GM19239 (cell line): ENCODE measurements around the gene STIMATE.

Source experiments
- DNase-seq: peaks from one replicate; pipeline ENCODE4 v3.0.0; 2011; ENCODE audit warnings: low spot score; ENCODE audit not compliant: insufficient read length
- FAIRE-seq: peaks from 2 replicates; lab custom pipeline; 2011; peaks lifted over from hg19 to GRCh38; lab: Jason Lieb, UNC

STIMATE gene

DNA sequence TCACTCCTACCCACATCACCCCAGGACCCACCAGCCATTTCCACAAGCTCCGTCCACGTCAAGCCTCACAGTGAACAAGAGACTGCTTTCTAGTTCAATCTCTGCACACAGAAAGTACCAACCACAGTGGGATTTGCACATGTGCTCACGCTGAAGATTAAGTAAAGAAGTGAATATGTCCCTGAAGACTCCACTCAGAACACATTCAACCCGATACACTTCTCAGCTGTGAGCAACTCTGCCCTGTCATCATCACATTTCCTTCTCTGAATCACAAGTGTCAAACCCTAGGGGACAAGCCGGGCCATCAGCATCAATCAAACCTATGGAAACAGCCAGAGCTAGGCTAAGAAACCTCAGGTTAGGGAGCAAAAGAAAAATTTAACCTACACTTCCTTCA is 1.9 kb downstream of the STIMATE start:
- DNase-seq (no peak), FAIRE-seq (peak; percentile 21)

DNA sequence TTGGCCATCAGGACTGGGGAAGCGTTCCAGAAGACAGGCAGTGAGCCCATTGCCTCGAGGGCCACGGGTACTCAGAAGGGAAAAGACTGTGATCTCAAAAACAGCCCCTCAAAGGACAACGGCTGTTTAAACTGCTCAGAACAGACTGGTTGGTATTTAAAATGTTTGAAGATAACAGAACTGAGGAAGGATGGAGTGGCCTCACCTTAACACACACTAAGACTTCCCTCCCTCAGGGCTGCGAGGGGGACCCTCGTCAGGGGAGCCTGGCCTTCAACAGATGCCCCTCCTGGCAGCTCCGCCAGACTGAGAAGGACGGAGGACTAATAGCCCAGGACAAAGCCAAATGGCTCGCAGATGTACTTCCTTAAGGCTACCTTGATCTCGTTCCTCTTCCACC is 2.6 kb downstream of the STIMATE start:
- FAIRE-seq (no peak), DNase-seq (no peak)

- FAIRE-seq (no peak), DNase-seq (no peak)
Observed at GRCh38 chr3:52893723-52894122, 3.6 kb downstream of the STIMATE start.

DNA sequence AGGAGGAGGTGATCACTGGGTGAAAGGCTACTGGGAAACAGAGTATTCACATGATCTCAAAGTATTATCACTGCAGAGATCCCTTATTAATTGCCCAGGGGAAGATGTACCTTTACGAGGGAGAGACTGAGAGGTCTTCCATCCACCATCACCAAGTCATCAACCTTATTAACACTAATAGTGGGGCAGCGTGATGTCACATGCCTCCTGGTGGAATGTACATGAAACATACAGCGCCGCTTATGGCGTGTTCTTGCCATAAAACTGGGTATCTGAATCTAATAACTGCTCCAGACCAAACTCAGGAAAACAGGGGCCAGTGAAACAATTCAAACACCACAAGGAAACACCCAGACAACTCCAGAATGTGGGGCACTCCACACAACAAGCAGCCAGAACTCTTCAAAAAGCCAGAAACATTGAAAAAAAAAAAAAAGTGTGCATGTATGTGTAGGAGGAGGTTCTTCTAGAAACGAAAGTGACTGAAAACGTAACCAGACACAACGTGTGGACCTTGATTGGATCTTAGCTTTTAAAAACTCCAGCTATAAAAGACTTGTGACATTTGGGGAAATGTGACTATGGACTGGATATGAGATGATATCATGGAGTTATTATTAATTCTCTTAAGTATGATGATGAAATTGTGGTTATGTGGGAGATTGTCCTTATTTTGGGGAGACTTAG is 4.6 kb downstream of the STIMATE start:
- peak; percentile 66 for FAIRE-seq
- no peak for DNase-seq

GRCh38 chr3:52892290-52892624 is 5.1 kb downstream of the STIMATE start:
- DNase-seq (no peak), FAIRE-seq (peak; percentile 8)

DNA sequence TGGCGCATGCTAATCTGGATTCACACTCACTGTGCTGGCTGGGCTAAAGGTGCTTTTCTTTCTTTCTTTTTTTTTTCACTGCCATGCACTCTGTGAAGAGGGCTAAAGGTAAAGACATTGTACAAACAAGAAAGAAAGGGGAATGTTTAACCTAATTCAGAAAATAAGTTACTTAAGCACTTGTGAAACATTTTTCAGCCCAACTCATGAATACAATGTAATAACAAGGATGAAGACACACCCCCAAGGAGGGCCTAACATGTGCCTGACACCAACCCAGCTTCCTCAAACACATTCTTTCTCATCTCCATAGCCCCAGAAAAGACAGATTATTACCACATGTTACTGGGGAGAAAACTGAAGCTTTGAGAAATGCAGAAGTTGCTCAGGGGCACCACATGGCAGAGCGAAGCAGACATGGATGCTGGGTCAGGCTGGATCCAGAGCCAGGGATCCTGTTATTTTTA is 5.7 kb downstream of the STIMATE start:
- no peak for DNase-seq
- no peak for FAIRE-seq

DNA sequence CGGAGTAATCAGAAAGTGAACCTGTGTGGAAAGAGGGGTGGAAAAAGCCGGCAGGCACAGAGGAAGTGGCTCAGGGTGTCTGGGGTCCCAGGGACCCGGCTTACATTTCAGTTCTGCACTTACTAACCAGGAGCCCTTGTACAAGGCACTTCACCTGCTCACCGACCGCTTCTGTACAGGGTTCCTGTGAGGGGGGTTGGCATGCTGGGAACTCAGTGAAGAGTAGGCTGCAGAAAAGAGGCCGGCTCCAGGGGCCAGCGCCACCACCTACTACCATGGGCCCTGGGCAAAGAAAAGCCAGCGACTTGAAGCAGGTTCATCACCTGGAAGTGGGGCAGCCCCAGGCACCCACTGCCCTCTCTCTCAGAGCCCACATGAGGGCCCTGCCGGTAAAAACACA is 6.2 kb downstream of the STIMATE start:
- DNase-seq (no peak), FAIRE-seq (no peak)

GRCh38 chr3:52890735-52891134 is 6.6 kb downstream of the STIMATE start:
- no peak for DNase-seq
- no peak for FAIRE-seq

GRCh38 chr3:52889901-52890300 is 7.4 kb downstream of the STIMATE start:
- DNase-seq, result no peak
- no peak for FAIRE-seq

DNA sequence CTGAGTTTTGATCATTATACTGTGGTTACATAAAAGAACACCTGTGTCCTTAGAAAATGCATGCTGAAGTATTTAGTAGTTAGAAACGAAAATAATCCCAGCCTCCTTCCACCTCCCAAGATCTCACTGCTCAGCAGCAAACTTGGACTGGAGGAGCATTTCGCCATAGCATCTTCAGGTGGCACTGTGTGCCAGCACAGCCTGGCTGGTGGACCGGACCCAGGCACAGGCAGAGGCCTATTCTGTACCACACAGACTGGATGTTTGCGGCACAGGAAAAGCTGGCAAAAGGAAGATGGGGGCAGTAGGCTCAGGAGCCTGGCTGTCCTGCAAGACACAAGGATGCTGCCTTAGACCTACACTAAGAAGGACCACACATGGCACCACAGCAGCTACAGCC is 10.2 kb downstream of the STIMATE start:
- no peak for DNase-seq
- no peak for FAIRE-seq

- no peak for DNase-seq
- no peak for FAIRE-seq
Observed at GRCh38 chr3:52886049-52886730, 11.2 kb downstream of the STIMATE start.

GRCh38 chr3:52882377-52882776 is 15.0 kb downstream of the STIMATE start:
- DNase-seq, result no peak
- FAIRE-seq, result no peak

GRCh38 chr3:52881871-52882270 is 15.5 kb downstream of the STIMATE start:
- no peak for DNase-seq
- FAIRE-seq, result peak; percentile 21

GRCh38 chr3:52880474-52880873 is 16.9 kb downstream of the STIMATE start:
- no peak for DNase-seq
- peak; percentile 93 for FAIRE-seq

- FAIRE-seq, result peak; percentile 14
- no peak for DNase-seq
Observed at GRCh38 chr3:52880047-52880446, 17.3 kb downstream of the STIMATE start.

DNA sequence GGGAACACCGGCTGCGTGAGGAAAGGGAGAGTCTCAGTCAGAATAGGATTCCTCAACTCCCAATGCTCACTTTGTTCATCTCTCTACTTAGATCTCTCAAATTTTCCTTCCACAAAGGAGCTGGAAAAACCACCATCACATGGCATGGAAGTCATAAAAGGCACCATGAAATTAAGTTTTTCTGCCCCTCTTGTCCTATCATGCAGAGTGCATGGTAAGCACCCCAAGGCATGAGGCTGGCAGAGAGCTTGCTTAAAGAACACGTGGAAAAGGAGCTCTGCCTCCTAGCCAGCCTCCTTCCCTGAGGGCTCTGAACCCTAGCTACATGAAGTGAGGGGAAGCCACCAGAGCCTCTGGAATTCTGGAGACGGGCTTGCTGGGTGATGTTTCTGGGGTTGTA is 17.8 kb downstream of the STIMATE start:
- FAIRE-seq (no peak), DNase-seq (no peak)

- DNase-seq, result no peak
- no peak for FAIRE-seq
Observed at GRCh38 chr3:52879090-52879489, 18.3 kb downstream of the STIMATE start.

GRCh38 chr3:52877085-52877484 is 20.3 kb downstream of the STIMATE start:
- DNase-seq (no peak), FAIRE-seq (no peak)

- FAIRE-seq, result peak; percentile 82
- DNase-seq, result no peak
Observed at GRCh38 chr3:52874864-52875587, 22.3 kb downstream of the STIMATE start.

GRCh38 chr3:52874160-52874701 is 23.1 kb downstream of the STIMATE start:
- no peak for DNase-seq
- peak; percentile 89 for FAIRE-seq
